Neural progenitor cell (in vitro differentiated cells): ENCODE measurements around the gene CABP7.

Experiments
- CTCF ChIP-seq: fragments of 200-600 bp; sonication (generic); IDR thresholded peaks from 2 replicates; pipeline ENCODE4 v1.5.1; 2017; ENCODE audit warnings: antibody characterized with exemption, mild to moderate bottlenecking
- EZH2phosphoT487 ChIP-seq: fragments of 200-600 bp; sonication (generic); IDR thresholded peaks from 2 replicates; pipeline ENCODE4 v1.6.1; 2017; ENCODE audit warnings: antibody characterized with exemption

- TF ChIP-seq CTCF (no peak), EZH2phosphoT487 (no peak)
These were observed 36.3 kb upstream of the CABP7 start for GRCh38 chr22:29683536-29683935.
